HEK293 (cell line): Measurements from ENCODE around the gene UBE2J2.

Experiments used
- CTCF ChIA-PET: fragments of 350-600 bp; formaldehyde crosslinking; extraction: SDS; loops from one replicate; lab custom pipeline; 2021; ENCODE audit warnings: antibody characterized with exemption; lab: Yijun Ruan, JAX
- POLR2A ChIA-PET: fragments of 300-600 bp; formaldehyde crosslinking; extraction: SDS; loops from one replicate; lab custom pipeline; 2020; ENCODE audit warnings: antibody characterized with exemption, inconsistent platforms; lab: Yijun Ruan, JAX
- H3K27ac ChIP-seq: fragments of 200-500 bp; sonication (Bioruptor generic); 2 replicates; pipeline ENCODE4 v1.5.1; 2014; ENCODE audit warnings: low read depth, low read length, control low read depth, inconsistent platforms; ENCODE audit errors: extremely low read depth
- H3K36me3 ChIP-seq, 2 experiments: fragments of 200-500 bp in 1 of 2; sonication (Bioruptor generic) in 1 of 2; 1 replicate in 1 of 2; 2 replicates in 1 of 2; pipeline ENCODE4 v1.5.1; 2014 to 2017; ENCODE audit warnings: inconsistent platforms in 2 of 2, low read length in 2 of 2; ENCODE audit not compliant: control insufficient read depth in 2 of 2, insufficient read depth in 1 of 2
- H3K4me1 ChIP-seq: fragments of 200-500 bp; sonication (Bioruptor generic); 2 replicates; pipeline ENCODE4 v1.5.1; 2014; ENCODE audit warnings: mild to moderate bottlenecking, low read length, inconsistent platforms; ENCODE audit not compliant: control insufficient read depth, insufficient read depth
- H3K4me3 ChIP-seq: 2 replicates; pipeline ENCODE4 v1.5.1; 2011; ENCODE audit warnings: low read depth, mild to moderate bottlenecking, control low read depth, low read length, moderate library complexity
- H3K9me3 ChIP-seq: fragments of 200-500 bp; sonication (Bioruptor generic); 2 replicates; pipeline ENCODE4 v1.5.1; 2014; ENCODE audit warnings: low read depth, low read length, inconsistent platforms; ENCODE audit not compliant: control insufficient read depth, insufficient read depth
- BCL11B ChIP-seq: fragments of 450-650 bp; formaldehyde crosslinking; IDR thresholded peaks from 2 replicates; pipeline ENCODE4 v1.5.1; 2016; ENCODE audit warnings: low read depth, missing biosample characterization, missing genetic modification characterization
- FEZF1 ChIP-seq: fragments of 450-650 bp; formaldehyde crosslinking; IDR thresholded peaks from 2 replicates; pipeline ENCODE4 v1.5.1; 2016; ENCODE audit warnings: missing biosample characterization, missing genetic modification characterization
- GLIS1 ChIP-seq: fragments of 450-650 bp; formaldehyde crosslinking; IDR thresholded peaks from 2 replicates; pipeline ENCODE4 v1.5.1; 2016; ENCODE audit warnings: missing biosample characterization, missing genetic modification characterization
- GLIS2 ChIP-seq: fragments of 450-650 bp; formaldehyde crosslinking; IDR thresholded peaks from 2 replicates; pipeline ENCODE4 v1.5.1; 2016; ENCODE audit warnings: missing biosample characterization, missing genetic modification characterization
- MZF1 ChIP-seq: fragments of 450-650 bp; formaldehyde crosslinking; IDR thresholded peaks from 2 replicates; pipeline ENCODE4 v1.5.1; 2017; ENCODE audit warnings: missing biosample characterization, missing genetic modification characterization, borderline replicate concordance
- PATZ1 ChIP-seq: fragments of 450-650 bp; formaldehyde crosslinking; IDR thresholded peaks from 2 replicates; pipeline ENCODE4 v1.5.1; 2016; ENCODE audit warnings: missing biosample characterization, missing genetic modification characterization
- REPIN1 ChIP-seq: fragments of 450-650 bp; formaldehyde crosslinking; IDR thresholded peaks from 2 replicates; pipeline ENCODE4 v1.5.1; 2017; ENCODE audit warnings: missing biosample characterization, missing genetic modification characterization, low read depth
- ZIC2 ChIP-seq: fragments of 450-650 bp; formaldehyde crosslinking; IDR thresholded peaks from 2 replicates; pipeline ENCODE4 v1.5.1; 2016; ENCODE audit warnings: missing biosample characterization, missing genetic modification characterization
- ZNF19 ChIP-seq: fragments of 450-650 bp; formaldehyde crosslinking; IDR thresholded peaks from 2 replicates; pipeline ENCODE4; 2016; ENCODE audit warnings: missing biosample characterization, missing genetic modification characterization, low read depth
- ZNF433 ChIP-seq: fragments of 450-650 bp; formaldehyde crosslinking; IDR thresholded peaks from 2 replicates; pipeline ENCODE4 v1.5.1; 2016; ENCODE audit warnings: missing biosample characterization, missing genetic modification characterization, low read depth
- ZNF654 ChIP-seq: fragments of 450-650 bp; formaldehyde crosslinking; IDR thresholded peaks from 2 replicates; pipeline ENCODE4 v1.5.1; 2016; ENCODE audit warnings: low read depth, missing biosample characterization, missing genetic modification characterization

UBE2J2 gene

GRCh38 chr1:1206966-1207531, 66.6 kb downstream of the UBE2J2 start:
- Histone ChIP-seq H3K27ac (no peak overlapping the region), H3K4me3 (no peak overlapping the region), H3K4me1 (peaks cover 3% of the 10 kb centered on the region; the same call in 1 of the 2 replicates), H3K36me3 (no peaks in the 10 kb centered on the region), H3K9me3 (no peaks in the 10 kb centered on the region)
- ChIA-PET CTCF (interaction anchor here (0.5 kb wide), 1 partner anchor 85 kb away, joined by 3 read pairs; no protein-coding TSS in a partner anchor), POLR2A (interaction anchor here (1.9 kb wide), 1 partner anchor 24 kb away, joined by 5 read pairs; no protein-coding TSS in a partner anchor)
- TF ChIP-seq PATZ1 (tag by site-specific recombination): 0 out of 2 replicates have a peak, but pooled peaks have one; percentile 0
- TF ChIP-seq ZNF654 (tag by site-specific recombination): no peak
- peak; percentile 69; the same call in 1 of the 2 replicates for TF ChIP-seq GLIS2 (tag by site-specific recombination)
- TF ChIP-seq REPIN1: no peak
- TF ChIP-seq GLIS1 (tag by site-specific recombination): peak; percentile 24; the same call in 1 of the 2 replicates
- no peak for TF ChIP-seq MZF1
- TF ChIP-seq ZNF19 (tag by site-specific recombination): no peak

- Histone ChIP-seq H3K36me3 (no peaks in the 10 kb centered on the region), H3K27ac (no peak within 1 kb of the TSS), H3K9me3 (no peaks in the 10 kb centered on the region)
- POLR2A ChIA-PET: interaction anchor here (0.6 kb wide), 1 partner anchor 139 kb away, joined by 3 read pairs; no protein-coding TSS in a partner anchor
- no peak for TF ChIP-seq FEZF1 (tag by site-specific recombination)
- TF ChIP-seq GLIS1 (tag by site-specific recombination): peak; percentile 73
- TF ChIP-seq PATZ1 (tag by site-specific recombination): 0 out of 2 replicates have a peak, but pooled peaks have one; percentile 29
- TF ChIP-seq, all 188 proteins: peak for 2
- CTCF ChIA-PET: no interaction called here
- Histone ChIP-seq H3K4me3 (no peak within 1 kb of the TSS), H3K4me1 (peaks cover 3% of the 10 kb centered on the region; the same call in 1 of the 2 replicates)
Observed at GRCh38 chr1:1206376-1206965, 67.2 kb downstream of the UBE2J2 start, which contains the start of gene TNFRSF18. Gene TNFRSF18 (minus strand): TSS chr1:1206592. CDS start chr1:1206571, 21 bp downstream.

- Histone ChIP-seq H3K9me3 (no peaks in the 10 kb centered on the region), H3K27ac (no peak overlapping the region), H3K4me1 (peaks cover 3% of the 10 kb centered on the region; the same call in 1 of the 2 replicates), H3K36me3 (no peaks in the 10 kb centered on the region), H3K4me3 (no peak overlapping the region)
- POLR2A ChIA-PET: interaction anchor here (0.6 kb wide), 1 partner anchor 140 kb away, joined by 3 read pairs; no protein-coding TSS in a partner anchor
- CTCF ChIA-PET: no interaction called here
- TF ChIP-seq ZIC2 (tag by site-specific recombination): peak; percentile 72; the same call in 1 of the 2 replicates
- TF ChIP-seq BCL11B (tag by site-specific recombination): peak; percentile 15; the same call in 1 of the 2 replicates
- no peak for TF ChIP-seq ZNF433 (tag by site-specific recombination)
Observed at GRCh38 chr1:1205769-1206375, 67.8 kb downstream of the UBE2J2 start.
